Gastroesophageal sphincter (tissue), 3 donors: ENCODE data around the gene SYT1.

Experiments used
- POLR2A ChIP-seq, 2 donors: fragments of 450-650 bp; IDR thresholded peaks; one replicate each; pipeline ENCODE4 v1.6.1; 2017; ENCODE audit warnings: antibody characterized with exemption in 2 of 2, mild to moderate bottlenecking in 2 of 2, moderate library complexity in 1 of 2
- TF ChIP-seq, protein P1 (sequence below), 4 experiments: fragments of 200-600 bp in 2 of 4; fragments of 450-650 bp in 2 of 4; sonication (generic) in 1 of 4; IDR thresholded peaks; one replicate each; pipeline ENCODE4 v1.5.1; 2017 to 2019; ENCODE audit warnings: antibody characterized with exemption in 4 of 4, mild to moderate bottlenecking in 2 of 4, moderate library complexity in 2 of 4

DNA sequence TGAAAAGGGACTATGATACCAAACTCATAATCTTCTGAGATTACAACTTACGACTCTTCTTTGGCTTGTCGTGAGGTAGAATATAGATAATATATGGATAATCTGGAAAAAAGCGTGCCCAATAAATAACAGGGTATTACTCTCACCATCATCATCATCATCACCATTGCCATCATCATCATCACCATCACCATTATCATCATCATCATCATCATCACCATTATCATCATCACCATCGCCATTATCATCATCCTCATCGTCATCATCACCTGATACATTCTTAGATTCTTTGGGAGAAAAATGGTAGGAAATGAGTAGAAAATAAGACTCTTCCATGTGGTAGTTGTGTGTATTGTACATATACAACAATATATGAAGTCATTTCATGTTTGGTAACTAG, 259.8 kb downstream of the SYT1 start:
- TF ChIP-seq, protein P1, sequence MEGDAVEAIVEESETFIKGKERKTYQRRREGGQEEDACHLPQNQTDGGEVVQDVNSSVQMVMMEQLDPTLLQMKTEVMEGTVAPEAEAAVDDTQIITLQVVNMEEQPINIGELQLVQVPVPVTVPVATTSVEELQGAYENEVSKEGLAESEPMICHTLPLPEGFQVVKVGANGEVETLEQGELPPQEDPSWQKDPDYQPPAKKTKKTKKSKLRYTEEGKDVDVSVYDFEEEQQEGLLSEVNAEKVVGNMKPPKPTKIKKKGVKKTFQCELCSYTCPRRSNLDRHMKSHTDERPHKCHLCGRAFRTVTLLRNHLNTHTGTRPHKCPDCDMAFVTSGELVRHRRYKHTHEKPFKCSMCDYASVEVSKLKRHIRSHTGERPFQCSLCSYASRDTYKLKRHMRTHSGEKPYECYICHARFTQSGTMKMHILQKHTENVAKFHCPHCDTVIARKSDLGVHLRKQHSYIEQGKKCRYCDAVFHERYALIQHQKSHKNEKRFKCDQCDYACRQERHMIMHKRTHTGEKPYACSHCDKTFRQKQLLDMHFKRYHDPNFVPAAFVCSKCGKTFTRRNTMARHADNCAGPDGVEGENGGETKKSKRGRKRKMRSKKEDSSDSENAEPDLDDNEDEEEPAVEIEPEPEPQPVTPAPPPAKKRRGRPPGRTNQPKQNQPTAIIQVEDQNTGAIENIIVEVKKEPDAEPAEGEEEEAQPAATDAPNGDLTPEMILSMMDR (IDR thresholded peaks at IDR 0.05): no peak
- no peak for TF ChIP-seq POLR2A (IDR thresholded peaks at IDR 0.05)
